ENCODE results near the gene SLC17A8.

DNA sequence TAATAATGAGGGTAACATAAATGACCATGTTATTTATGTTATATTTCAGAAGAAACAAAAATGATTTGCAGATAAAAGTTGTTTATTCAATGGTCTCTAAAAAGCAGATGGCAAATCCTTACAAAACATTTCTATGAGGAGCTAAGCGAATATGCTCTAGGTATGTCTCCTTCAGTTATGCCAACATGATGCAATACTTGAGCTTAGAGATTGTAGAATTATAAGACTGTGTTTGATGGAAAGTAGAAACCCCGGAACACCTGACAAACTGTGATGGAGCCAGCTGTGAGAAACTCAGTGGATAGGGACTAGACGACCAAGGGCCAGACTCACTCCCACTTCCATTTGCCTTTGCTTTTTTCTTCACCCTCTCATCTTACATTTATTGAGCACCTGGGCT is 99.0 kb downstream of the SLC17A8 start:
- TF ChIP-seq, protein P1, sequence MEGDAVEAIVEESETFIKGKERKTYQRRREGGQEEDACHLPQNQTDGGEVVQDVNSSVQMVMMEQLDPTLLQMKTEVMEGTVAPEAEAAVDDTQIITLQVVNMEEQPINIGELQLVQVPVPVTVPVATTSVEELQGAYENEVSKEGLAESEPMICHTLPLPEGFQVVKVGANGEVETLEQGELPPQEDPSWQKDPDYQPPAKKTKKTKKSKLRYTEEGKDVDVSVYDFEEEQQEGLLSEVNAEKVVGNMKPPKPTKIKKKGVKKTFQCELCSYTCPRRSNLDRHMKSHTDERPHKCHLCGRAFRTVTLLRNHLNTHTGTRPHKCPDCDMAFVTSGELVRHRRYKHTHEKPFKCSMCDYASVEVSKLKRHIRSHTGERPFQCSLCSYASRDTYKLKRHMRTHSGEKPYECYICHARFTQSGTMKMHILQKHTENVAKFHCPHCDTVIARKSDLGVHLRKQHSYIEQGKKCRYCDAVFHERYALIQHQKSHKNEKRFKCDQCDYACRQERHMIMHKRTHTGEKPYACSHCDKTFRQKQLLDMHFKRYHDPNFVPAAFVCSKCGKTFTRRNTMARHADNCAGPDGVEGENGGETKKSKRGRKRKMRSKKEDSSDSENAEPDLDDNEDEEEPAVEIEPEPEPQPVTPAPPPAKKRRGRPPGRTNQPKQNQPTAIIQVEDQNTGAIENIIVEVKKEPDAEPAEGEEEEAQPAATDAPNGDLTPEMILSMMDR (IDR thresholded peaks at IDR 0.05), result no peak
- no peak for TF ChIP-seq POLR2A (IDR thresholded peaks at IDR 0.05)
